Stomach (tissue), 4 donors: Measurements from ENCODE around the gene HSD17B4.

ENCODE experiments used
- EP300 ChIP-seq: sonication (generic); formaldehyde crosslinking; IDR thresholded peaks from one replicate; pipeline ENCODE4 v1.6.1; 2017; ENCODE audit warnings: antibody characterized with exemption
- POLR2A ChIP-seq, 4 donors: fragments of 450-650 bp; IDR thresholded peaks; one replicate each; pipeline ENCODE4 v1.6.1; 2016; ENCODE audit warnings: antibody characterized with exemption in 4 of 4, control low read depth in 2 of 4, mild to moderate bottlenecking in 1 of 4, moderate library complexity in 1 of 4
- POLR2AphosphoS5 ChIP-seq, 3 donors: sonication (generic); formaldehyde crosslinking; IDR thresholded peaks; one replicate each; pipeline ENCODE4 v1.6.1; 2016; ENCODE audit warnings: antibody characterized with exemption in 3 of 3
- TF ChIP-seq, protein P1 (sequence below), 7 experiments: fragments of 450-650 bp in 4 of 7; fragments of 200-600 bp in 3 of 7; sonication (generic) in 3 of 7; IDR thresholded peaks; one replicate each; pipeline ENCODE4 v1.5.1; 2016 to 2019; ENCODE audit warnings: antibody characterized with exemption in 7 of 7, control low read depth in 2 of 7, mild to moderate bottlenecking in 1 of 7

DNA sequence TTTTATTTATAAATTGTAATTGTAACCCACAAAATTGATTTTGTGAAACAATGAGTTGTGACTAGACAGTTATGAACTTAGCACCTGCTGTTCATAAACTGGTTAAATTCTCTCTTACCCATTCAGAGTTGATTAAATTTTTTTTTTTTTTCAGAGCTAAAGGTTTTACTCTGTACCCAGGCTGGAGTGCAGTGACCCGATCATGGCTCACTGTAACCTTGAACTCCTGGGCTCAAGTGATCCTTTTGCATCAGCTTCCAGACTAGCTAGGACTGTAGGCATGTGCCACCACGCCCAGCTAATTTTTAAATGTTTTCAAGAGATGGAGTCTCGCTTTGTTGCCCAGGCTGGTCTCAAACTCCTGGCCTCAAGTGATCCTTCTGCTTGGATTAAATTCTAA lies 1.9 kb downstream of the HSD17B4 start:
- TF ChIP-seq EP300: no peak
- TF ChIP-seq POLR2A (IDR thresholded peaks at IDR 0.05): no peak
- TF ChIP-seq POLR2AphosphoS5 (IDR thresholded peaks at IDR 0.05): no peak
- TF ChIP-seq, protein P1, sequence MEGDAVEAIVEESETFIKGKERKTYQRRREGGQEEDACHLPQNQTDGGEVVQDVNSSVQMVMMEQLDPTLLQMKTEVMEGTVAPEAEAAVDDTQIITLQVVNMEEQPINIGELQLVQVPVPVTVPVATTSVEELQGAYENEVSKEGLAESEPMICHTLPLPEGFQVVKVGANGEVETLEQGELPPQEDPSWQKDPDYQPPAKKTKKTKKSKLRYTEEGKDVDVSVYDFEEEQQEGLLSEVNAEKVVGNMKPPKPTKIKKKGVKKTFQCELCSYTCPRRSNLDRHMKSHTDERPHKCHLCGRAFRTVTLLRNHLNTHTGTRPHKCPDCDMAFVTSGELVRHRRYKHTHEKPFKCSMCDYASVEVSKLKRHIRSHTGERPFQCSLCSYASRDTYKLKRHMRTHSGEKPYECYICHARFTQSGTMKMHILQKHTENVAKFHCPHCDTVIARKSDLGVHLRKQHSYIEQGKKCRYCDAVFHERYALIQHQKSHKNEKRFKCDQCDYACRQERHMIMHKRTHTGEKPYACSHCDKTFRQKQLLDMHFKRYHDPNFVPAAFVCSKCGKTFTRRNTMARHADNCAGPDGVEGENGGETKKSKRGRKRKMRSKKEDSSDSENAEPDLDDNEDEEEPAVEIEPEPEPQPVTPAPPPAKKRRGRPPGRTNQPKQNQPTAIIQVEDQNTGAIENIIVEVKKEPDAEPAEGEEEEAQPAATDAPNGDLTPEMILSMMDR (IDR thresholded peaks at IDR 0.05): no peak
